Right lobe of liver (tissue), 6 donors: ENCODE data around the gene KRT13. TPM values are rescaled to one million over a fixed set of nuclear protein-coding genes. Genes with fewer than 3 reads are reported as not detected.

Experiments
- ATAC-seq, 4 donors: fragments of 200-7000 bp; cut with Tn5 transposase; one replicate each; pipeline ENCODE4 v1.9.1; 2020; ENCODE audit warnings: mild to moderate bottlenecking in 4 of 4, moderate library complexity in 4 of 4
- DNase-seq, 3 donors: peaks; one replicate each; pipeline ENCODE4 v3.0.0-alpha.2; 2020
- H3K27ac ChIP-seq, 3 donors: fragments of 200-600 bp; one replicate each; pipeline ENCODE4 v1.8.0; 2022
- H3K27me3 ChIP-seq, 2 donors: fragments of 200-600 bp; one replicate each; pipeline ENCODE4 v1.8.0; 2022
- H3K36me3 ChIP-seq, 4 donors: fragments of 200-600 bp; sonication (generic) in 1 of 4; one replicate each; pipeline versions ENCODE4 v1.5.1 to v1.8.0; 2017 to 2022; ENCODE audit warnings: control low read depth in 1 of 4
- H3K4me1 ChIP-seq, 4 donors: fragments of 200-600 bp; sonication (generic) in 1 of 4; one replicate each; pipeline versions ENCODE4 v1.5.1 to v1.8.0; 2017 to 2022; ENCODE audit warnings: control low read depth in 1 of 4
- H3K4me3 ChIP-seq, 3 donors: fragments of 200-600 bp; one replicate each; pipeline ENCODE4 v1.8.0; 2022
- H3K9me3 ChIP-seq, 4 donors: fragments of 200-600 bp; sonication (generic) in 1 of 4; one replicate each; pipeline versions ENCODE4 v1.5.1 to v1.8.0; 2017 to 2022; ENCODE audit warnings: control low read depth in 1 of 4
- POLR2A ChIP-seq: fragments of 450-650 bp; IDR thresholded peaks from one replicate; pipeline ENCODE4 v1.6.1; 2017; ENCODE audit warnings: antibody characterized with exemption, mild to moderate bottlenecking
- WGBS: methylation state at CpG from one replicate; pipeline ENCODE4 v1.1.6; 2018; ENCODE audit warnings: low coverage, low lambda C conversion rate; ENCODE audit not compliant: insufficient coverage; ENCODE audit errors: missing lambda C conversion rate; 5-methylcytosine and 5-hydroxymethylcytosine counted together
- intact Hi-C, 2 donors: fragments of 100-400 bp; cut with DNase I; formaldehyde crosslinking; loops; one replicate each; pipeline versions ENCODE4 v1.11.2 to v1.14.1; 2022
- total RNA-seq, 6 experiments: library from RNA; depleted of rRNA in 2 of 6; stranded (reverse); fragments of >200 nt in 2 of 6; fragmentation: NEBNext Ultra II Directional in 3 of 6; extraction: Animal tissue kit (Norgen Biotek cat#: 25700) in 3 of 6; gene quantifications; one replicate each; pipeline versions ENCODE4 v1.1.0 to v1.2.4, GENCODE V29; 2016 to 2023
- TF ChIP-seq, protein P1 (sequence below), 4 donors: fragments of 200-600 bp in 3 of 4; fragments of 450-650 bp in 1 of 4; IDR thresholded peaks; one replicate each; pipeline versions ENCODE4 v1.5.1 to v1.8.0; 2016 to 2022; ENCODE audit warnings: antibody characterized with exemption in 4 of 4, mild to moderate bottlenecking in 2 of 4
- donor health status: DM: no; HTN: yes; CAD: no.
- donor health status: DM: no; HTN: no; CAD: no.
- donor health status: DM: no; HTN: no; CAD: no.
- donor health status: DM: no; HTN: yes; CAD: no.
- donor health status: DM: no; HTN: yes; CAD: no.

Gene KRT13
- total RNA-seq, 6 experiments from 2014 or later, result 1.6 TPM; not detected in 5

DNA sequence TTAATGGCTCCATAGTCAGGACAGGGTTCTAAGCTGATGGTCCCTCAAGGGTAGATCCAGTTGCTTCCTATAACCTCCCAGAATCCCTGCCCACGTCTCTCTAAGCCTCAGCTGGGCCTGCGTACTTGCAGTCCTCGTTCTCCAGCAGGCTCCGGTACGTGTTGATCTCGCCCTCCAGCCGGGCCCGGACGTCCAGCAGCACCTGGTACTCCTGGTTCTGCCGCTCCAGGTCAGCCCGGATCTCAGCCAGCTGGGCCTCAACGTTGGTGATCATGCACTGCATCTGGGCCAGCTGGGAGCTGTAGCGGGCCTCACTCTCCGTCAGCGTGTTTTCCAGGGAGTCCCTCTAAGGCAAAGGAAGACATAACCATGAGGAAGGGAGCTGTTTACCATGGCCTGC, 42.7 kb downstream of the KRT13 start:
- ATAC-seq, result no peak
- Histone ChIP-seq H3K4me3 (no peak overlapping the region), H3K27me3 (no peaks in the 10 kb centered on the region), H3K36me3 (no peaks in the 10 kb centered on the region), H3K27ac (no peak overlapping the region), H3K9me3 (no peaks in the 10 kb centered on the region), H3K4me1 (no peaks in the 10 kb centered on the region)
- 37% methylated on average over 2 of the region's 15 CpGs for WGBS
- no peak for DNase-seq
- intact Hi-C loops, result no loop called here
- no peak for TF ChIP-seq POLR2A
- TF ChIP-seq, protein P1, sequence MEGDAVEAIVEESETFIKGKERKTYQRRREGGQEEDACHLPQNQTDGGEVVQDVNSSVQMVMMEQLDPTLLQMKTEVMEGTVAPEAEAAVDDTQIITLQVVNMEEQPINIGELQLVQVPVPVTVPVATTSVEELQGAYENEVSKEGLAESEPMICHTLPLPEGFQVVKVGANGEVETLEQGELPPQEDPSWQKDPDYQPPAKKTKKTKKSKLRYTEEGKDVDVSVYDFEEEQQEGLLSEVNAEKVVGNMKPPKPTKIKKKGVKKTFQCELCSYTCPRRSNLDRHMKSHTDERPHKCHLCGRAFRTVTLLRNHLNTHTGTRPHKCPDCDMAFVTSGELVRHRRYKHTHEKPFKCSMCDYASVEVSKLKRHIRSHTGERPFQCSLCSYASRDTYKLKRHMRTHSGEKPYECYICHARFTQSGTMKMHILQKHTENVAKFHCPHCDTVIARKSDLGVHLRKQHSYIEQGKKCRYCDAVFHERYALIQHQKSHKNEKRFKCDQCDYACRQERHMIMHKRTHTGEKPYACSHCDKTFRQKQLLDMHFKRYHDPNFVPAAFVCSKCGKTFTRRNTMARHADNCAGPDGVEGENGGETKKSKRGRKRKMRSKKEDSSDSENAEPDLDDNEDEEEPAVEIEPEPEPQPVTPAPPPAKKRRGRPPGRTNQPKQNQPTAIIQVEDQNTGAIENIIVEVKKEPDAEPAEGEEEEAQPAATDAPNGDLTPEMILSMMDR (IDR thresholded peaks at IDR 0.05), result no peak

DNA sequence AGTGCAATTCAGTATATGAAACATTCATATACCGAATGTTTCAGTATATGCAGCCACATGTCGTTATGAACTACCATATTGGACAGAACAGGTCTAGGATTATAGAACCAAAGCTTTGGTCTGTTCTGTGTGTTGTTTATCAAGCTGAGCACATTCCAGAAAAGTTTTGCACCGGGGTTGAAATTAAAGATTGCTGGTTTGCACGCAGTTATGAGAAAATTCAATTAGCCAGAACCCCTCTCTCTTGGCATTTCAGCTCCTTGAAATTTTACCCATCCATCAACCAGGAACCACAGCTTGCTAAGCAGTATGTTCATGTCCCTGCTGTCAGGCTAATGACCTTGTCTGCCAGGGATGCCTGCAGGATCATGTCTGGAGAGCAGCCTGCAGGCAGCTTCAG, 47.7 kb downstream of the KRT13 start:
- no peaks in the 10 kb centered on the region for H3K27me3 ChIP-seq
- intact Hi-C loops, result no loop called here
- H3K27ac ChIP-seq, result no peak overlapping the region
- DNase-seq (no peak), ATAC-seq (no peak)
- H3K9me3 ChIP-seq, result no peaks in the 10 kb centered on the region
- no peak overlapping the region for H3K4me3 ChIP-seq
- 53% methylated on average over 4 of the region's 4 CpGs for WGBS
- TF ChIP-seq POLR2A, result no peak
- TF ChIP-seq, protein P1 (IDR thresholded peaks at IDR 0.05), result no peak
- no peaks in the 10 kb centered on the region for H3K4me1 ChIP-seq
- no peaks in the 10 kb centered on the region for H3K36me3 ChIP-seq

GRCh38 chr17:41456204-41456603, 49.2 kb downstream of the KRT13 start:
- no peaks in the 10 kb centered on the region for H3K9me3 ChIP-seq
- intact Hi-C loops, result no loop called here
- H3K36me3 ChIP-seq, result no peaks in the 10 kb centered on the region
- no peaks in the 10 kb centered on the region for H3K27me3 ChIP-seq
- DNase-seq, result no peak
- no peak overlapping the region for H3K27ac ChIP-seq
- 64% methylated on average over 1 of the region's 3 CpGs for WGBS
- no peaks in the 10 kb centered on the region for H3K4me1 ChIP-seq
- TF ChIP-seq, protein P1 (IDR thresholded peaks at IDR 0.05), result no peak
- no peak for TF ChIP-seq POLR2A
- H3K4me3 ChIP-seq, result no peak overlapping the region
- no peak for ATAC-seq

- no CpG with 5 or more reads among the region's 1 CpG for WGBS
- no peak overlapping the region for H3K27ac ChIP-seq
- no peaks in the 10 kb centered on the region for H3K36me3 ChIP-seq
- H3K27me3 ChIP-seq, result no peaks in the 10 kb centered on the region
- no peaks in the 10 kb centered on the region for H3K9me3 ChIP-seq
- ATAC-seq (no peak), DNase-seq (no peak)
- no peaks in the 10 kb centered on the region for H3K4me1 ChIP-seq
- H3K4me3 ChIP-seq, result no peak overlapping the region
- TF ChIP-seq, protein P1 (IDR thresholded peaks at IDR 0.05), result no peak
- TF ChIP-seq POLR2A, result no peak
- intact Hi-C loops, result no loop called here
Observed at GRCh38 chr17:41455236-41455635, 50.2 kb downstream of the KRT13 start.

- no peaks in the 10 kb centered on the region for H3K27me3 ChIP-seq
- H3K4me1 ChIP-seq, result no peaks in the 10 kb centered on the region
- H3K27ac ChIP-seq, result no peak overlapping the region
- no peak for TF ChIP-seq POLR2A
- TF ChIP-seq, protein P1 (IDR thresholded peaks at IDR 0.05), result no peak
- WGBS, result 66% methylated on average over 3 of the region's 3 CpGs
- intact Hi-C loops, result no loop called here
- H3K36me3 ChIP-seq, result no peaks in the 10 kb centered on the region
- H3K4me3 ChIP-seq, result no peak overlapping the region
- H3K9me3 ChIP-seq, result no peaks in the 10 kb centered on the region
- DNase-seq (no peak), ATAC-seq (no peak)
Observed at GRCh38 chr17:41453066-41453465, 52.3 kb downstream of the KRT13 start.
